ENCODE measurements around the gene RALGAPA1. TPM values are rescaled to one million over a fixed set of nuclear protein-coding genes. Genes with fewer than 3 reads are reported as not detected.

Gene RALGAPA1
- total RNA-seq, 1 donor from 2014 or later = 35.1 TPM

GRCh38 chr14:35534208-35534872 is 274.8 kb downstream of the RALGAPA1 start:
- DNase-seq = peak; percentile 67
- Mint-ChIP-seq H3K4me3 (peak overlapping the region; percentile 74), H3K9me3 (no peaks in the 10 kb centered on the region), H3K27me3 (peaks cover 60% of the 10 kb centered on the region), H3K36me3 (ENCODE audit: low read depth) (no peaks in the 10 kb centered on the region), H3K4me1 (peaks cover 8% of the 10 kb centered on the region), H3K27ac (no peak overlapping the region)
- intact Hi-C loops (cut with micrococcal nuclease) = loop anchor here (2.0 to 10.0 kb wide), 3 partner anchors 100 to 274 kb away; partner anchors contain the start of gene RALGAPA1

- Mint-ChIP-seq H3K27ac (no peak within 1 kb of the TSS), H3K36me3 (ENCODE audit: low read depth) (no peaks in the 10 kb centered on the region), H3K4me1 (peaks cover 8% of the 10 kb centered on the region), H3K4me3 (peak within 1 kb of the TSS; percentile 74), H3K27me3 (peaks cover 66% of the 10 kb centered on the region), H3K9me3 (no peaks in the 10 kb centered on the region)
- intact Hi-C loops (cut with micrococcal nuclease) = loop anchor here (2.0 to 10.0 kb wide), 3 partner anchors 99 to 275 kb away; partner anchors contain the start of gene RALGAPA1
- peak; percentile 90 for DNase-seq
Observed at GRCh38 chr14:35533357-35534207, 275.5 kb downstream of the RALGAPA1 start, which contains the start of gene INSM2. TSS of gene INSM2 (plus strand) at chr14:35534164. CDS start at chr14:35534253, 89 bp downstream.

- Mint-ChIP-seq H3K27ac (no peak overlapping the region), H3K36me3 (ENCODE audit: low read depth) (no peaks in the 10 kb centered on the region), H3K4me1 (peaks cover 8% of the 10 kb centered on the region), H3K9me3 (no peaks in the 10 kb centered on the region), H3K27me3 (peaks cover 69% of the 10 kb centered on the region), H3K4me3 (peak overlapping the region; percentile 74)
- intact Hi-C loops (cut with micrococcal nuclease) = loop anchor here (5.0 to 10.0 kb wide), 2 partner anchors 98 to 154 kb away; no protein-coding TSS in a partner anchor
- DNase-seq = no peak
Observed at GRCh38 chr14:35532783-35533356, 276.2 kb downstream of the RALGAPA1 start.

GRCh38 chr14:35531960-35532747 is 276.9 kb downstream of the RALGAPA1 start:
- no peak overlapping the region for H3K4me3 Mint-ChIP-seq
- intact Hi-C loops (cut with micrococcal nuclease) = loop anchor here (5.0 to 10.0 kb wide), 2 partner anchors 97 to 155 kb away; no protein-coding TSS in a partner anchor
- no peak for DNase-seq
- no peaks in the 10 kb centered on the region for H3K36me3 Mint-ChIP-seq (ENCODE audit: low read depth)
- H3K4me1 Mint-ChIP-seq = peaks cover 8% of the 10 kb centered on the region
- peaks cover 67% of the 10 kb centered on the region for H3K27me3 Mint-ChIP-seq
- no peaks in the 10 kb centered on the region for H3K9me3 Mint-ChIP-seq
- H3K27ac Mint-ChIP-seq = no peak overlapping the region

DNA sequence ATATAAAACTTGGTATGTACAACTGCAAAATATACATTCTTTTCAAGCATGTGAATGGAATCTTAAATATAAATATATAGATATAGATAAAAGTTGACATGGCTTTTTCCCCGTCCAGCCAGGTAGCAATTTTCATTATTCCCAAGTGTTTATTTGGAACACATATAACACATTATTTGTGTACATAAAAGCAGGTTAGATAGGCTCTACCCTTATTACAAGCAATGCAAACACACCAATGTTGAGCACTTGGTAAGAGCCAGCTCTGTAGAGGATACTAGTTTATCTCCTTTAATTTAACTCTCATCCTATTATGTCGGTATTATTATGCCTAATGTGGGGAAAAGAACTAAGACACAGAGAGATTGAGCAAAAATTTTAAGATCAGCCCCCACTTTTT is 282.1 kb downstream of the RALGAPA1 start:
- intact Hi-C loops (cut with micrococcal nuclease) = no loop called here
- DNase-seq = no peak
- Mint-ChIP-seq H3K36me3 (ENCODE audit: low read depth) (no peaks in the 10 kb centered on the region), H3K27me3 (peaks cover 43% of the 10 kb centered on the region), H3K9me3 (no peaks in the 10 kb centered on the region), H3K4me1 (no peaks in the 10 kb centered on the region), H3K27ac (no peak overlapping the region), H3K4me3 (no peak overlapping the region)

DNA sequence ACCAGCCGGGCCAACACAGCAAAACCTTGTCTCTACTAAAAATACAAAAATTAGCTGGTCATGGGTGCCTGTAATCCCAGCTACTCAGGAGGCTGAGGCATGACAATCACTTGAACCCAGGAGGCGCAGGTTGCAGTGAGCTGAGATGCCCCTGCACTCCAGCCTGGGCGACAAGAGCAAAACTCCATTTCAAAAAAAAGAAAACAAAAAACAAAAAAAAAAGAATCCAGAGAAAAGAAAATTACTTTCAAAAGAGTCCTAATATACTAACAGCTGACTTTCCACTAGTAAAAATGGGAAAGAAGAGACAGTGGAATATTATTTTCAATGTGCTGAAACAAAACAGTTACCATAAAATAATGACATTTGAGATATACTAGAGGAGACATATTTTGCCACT is 283.4 kb downstream of the RALGAPA1 start:
- Mint-ChIP-seq H3K9me3 (no peaks in the 10 kb centered on the region), H3K4me3 (no peak overlapping the region), H3K4me1 (no peaks in the 10 kb centered on the region), H3K36me3 (ENCODE audit: low read depth) (no peaks in the 10 kb centered on the region), H3K27ac (no peak overlapping the region), H3K27me3 (peaks cover 39% of the 10 kb centered on the region)
- DNase-seq = no peak
- intact Hi-C loops (cut with micrococcal nuclease) = no loop called here

GRCh38 chr14:35519986-35520385 is 289.1 kb downstream of the RALGAPA1 start:
- DNase-seq = no peak
- Mint-ChIP-seq H3K27me3 (peaks cover 19% of the 10 kb centered on the region), H3K9me3 (no peaks in the 10 kb centered on the region), H3K36me3 (ENCODE audit: low read depth) (no peaks in the 10 kb centered on the region), H3K27ac (no peak overlapping the region), H3K4me3 (no peak overlapping the region), H3K4me1 (no peaks in the 10 kb centered on the region)
- intact Hi-C loops (cut with micrococcal nuclease) = no loop called here

DNA sequence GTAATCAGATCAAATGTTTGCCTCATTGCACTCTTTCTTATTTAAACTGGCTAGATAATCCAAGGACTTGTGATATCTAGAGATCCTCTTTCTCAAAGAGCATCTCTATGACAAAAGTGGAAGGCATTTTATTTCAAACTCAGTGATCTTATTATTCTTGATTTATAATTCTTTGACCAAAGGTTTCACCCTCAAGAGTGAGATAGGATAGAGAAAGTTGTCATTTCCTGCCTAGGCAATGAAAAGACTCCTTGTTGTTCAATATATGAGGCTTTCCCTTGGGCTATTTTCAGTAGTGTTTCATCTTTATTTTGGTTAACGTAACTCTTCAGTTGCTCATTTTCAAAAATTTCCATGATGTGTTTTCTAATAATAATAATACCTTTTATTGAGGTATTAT is 293.2 kb downstream of the RALGAPA1 start:
- Mint-ChIP-seq H3K27me3 (peaks cover 10% of the 10 kb centered on the region), H3K36me3 (ENCODE audit: low read depth) (no peaks in the 10 kb centered on the region), H3K9me3 (no peaks in the 10 kb centered on the region), H3K27ac (no peak overlapping the region), H3K4me3 (no peak overlapping the region), H3K4me1 (no peaks in the 10 kb centered on the region)
- intact Hi-C loops (cut with micrococcal nuclease) = no loop called here
- no peak for DNase-seq

DNA sequence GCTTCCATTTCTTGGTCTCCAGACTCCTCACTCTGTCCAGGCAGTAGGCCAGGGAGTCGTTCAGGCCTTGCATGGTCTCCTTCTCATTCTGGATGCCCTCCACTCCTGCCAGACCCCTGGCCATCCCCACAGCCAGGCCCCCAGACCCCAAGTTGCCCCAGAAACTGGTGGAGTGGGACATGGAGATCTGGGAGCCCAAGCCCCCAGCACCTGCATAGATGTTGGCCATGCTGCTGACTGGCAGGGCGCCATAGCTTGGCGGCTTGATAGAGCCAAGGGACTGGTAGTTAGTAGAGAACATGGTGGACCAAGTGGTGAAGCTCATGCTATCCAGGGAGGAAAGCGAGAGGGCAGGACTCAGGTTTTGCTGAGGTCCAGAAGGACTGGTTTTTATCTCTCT is 296.3 kb downstream of the RALGAPA1 start:
- intact Hi-C loops (cut with micrococcal nuclease) = no loop called here
- H3K9me3 Mint-ChIP-seq = no peaks in the 10 kb centered on the region
- H3K4me3 Mint-ChIP-seq = no peak overlapping the region
- H3K27ac Mint-ChIP-seq = no peak overlapping the region
- H3K27me3 Mint-ChIP-seq = peaks cover 2% of the 10 kb centered on the region
- no peak for DNase-seq
- H3K4me1 Mint-ChIP-seq = no peaks in the 10 kb centered on the region
- H3K36me3 Mint-ChIP-seq (ENCODE audit: low read depth) = no peaks in the 10 kb centered on the region

- Mint-ChIP-seq H3K27ac (no peak overlapping the region), H3K9me3 (no peaks in the 10 kb centered on the region), H3K4me3 (no peak overlapping the region), H3K27me3 (peaks cover 8% of the 10 kb centered on the region), H3K4me1 (peaks cover 4% of the 10 kb centered on the region), H3K36me3 (ENCODE audit: low read depth) (no peaks in the 10 kb centered on the region)
- intact Hi-C loops (cut with micrococcal nuclease) = no loop called here
- DNase-seq = no peak
Observed at GRCh38 chr14:35509846-35510245, 299.2 kb downstream of the RALGAPA1 start.

- Mint-ChIP-seq H3K36me3 (ENCODE audit: low read depth) (no peaks in the 10 kb centered on the region), H3K4me3 (no peak overlapping the region), H3K9me3 (no peaks in the 10 kb centered on the region), H3K4me1 (peaks cover 4% of the 10 kb centered on the region), H3K27me3 (peaks cover 16% of the 10 kb centered on the region), H3K27ac (no peak overlapping the region)
- DNase-seq = no peak
- intact Hi-C loops (cut with micrococcal nuclease) = no loop called here
Observed at GRCh38 chr14:35506927-35507326, 302.2 kb downstream of the RALGAPA1 start.

DNA sequence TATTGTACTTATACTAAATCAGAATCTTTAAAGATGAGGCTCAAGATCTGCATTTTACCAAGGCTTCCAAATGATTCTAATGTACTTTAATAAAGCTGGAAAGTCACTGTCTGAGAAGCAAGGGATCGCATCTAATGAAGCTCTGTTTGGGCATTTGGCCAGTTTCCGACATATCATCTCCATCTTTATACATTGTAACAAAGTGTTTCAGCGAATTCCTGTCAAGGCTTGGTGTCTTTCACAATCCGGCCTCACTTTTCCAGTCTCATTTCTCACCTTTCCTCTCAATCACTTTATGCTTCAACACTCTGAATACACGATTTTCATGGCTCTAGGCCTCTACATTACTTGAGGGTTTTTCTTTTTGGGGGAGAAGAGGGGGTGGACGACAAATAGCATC is 302.6 kb downstream of the RALGAPA1 start:
- DNase-seq = no peak
- peaks cover 4% of the 10 kb centered on the region for H3K4me1 Mint-ChIP-seq
- peaks cover 19% of the 10 kb centered on the region for H3K27me3 Mint-ChIP-seq
- H3K9me3 Mint-ChIP-seq = no peaks in the 10 kb centered on the region
- intact Hi-C loops (cut with micrococcal nuclease) = no loop called here
- H3K36me3 Mint-ChIP-seq (ENCODE audit: low read depth) = no peaks in the 10 kb centered on the region
- H3K4me3 Mint-ChIP-seq = no peak overlapping the region
- H3K27ac Mint-ChIP-seq = no peak overlapping the region

DNA sequence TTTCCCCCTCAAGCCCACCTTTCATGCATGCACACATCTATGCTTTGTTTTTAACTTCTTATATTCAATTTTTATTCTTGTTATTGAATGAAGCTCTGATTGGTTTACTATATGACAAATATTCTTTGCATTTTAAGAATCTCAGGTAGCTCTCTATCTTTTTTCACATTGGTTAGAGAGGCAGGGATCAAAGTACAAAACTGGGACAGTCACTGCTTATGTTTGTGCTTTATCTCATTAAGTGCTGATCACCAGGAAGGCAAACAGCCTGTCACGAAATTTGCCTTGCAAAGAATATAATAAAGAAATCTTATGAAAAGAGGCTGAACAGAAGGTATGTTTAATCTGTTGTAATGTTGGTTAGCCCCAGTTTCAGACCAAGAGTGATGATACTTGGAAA is 304.8 kb downstream of the RALGAPA1 start:
- Mint-ChIP-seq H3K9me3 (no peaks in the 10 kb centered on the region), H3K4me1 (peaks cover 4% of the 10 kb centered on the region), H3K27ac (no peak overlapping the region), H3K36me3 (ENCODE audit: low read depth) (no peaks in the 10 kb centered on the region), H3K27me3 (peaks cover 23% of the 10 kb centered on the region), H3K4me3 (no peak overlapping the region)
- DNase-seq = no peak
- intact Hi-C loops (cut with micrococcal nuclease) = no loop called here

Measured in activated CD4-positive, alpha-beta T cell treated with anti-CD3 and anti-CD28 coated beads, Interleukin-2, amount 10 ng/mL, durations not matched to agents 24 days and 14 days (primary cell).